Ectodermal cell (in vitro differentiated cells): ENCODE results near the gene SLC39A13.

Experiments used
- H3K27ac ChIP-seq: 2 replicates; pipeline ENCODE4 v1.7.0; 2013; ENCODE audit warnings: mild to moderate bottlenecking, low read depth, low read length; ENCODE audit not compliant: insufficient read depth, poor library complexity, severe bottlenecking
- H3K27me3 ChIP-seq: 2 replicates; pipeline ENCODE4 v1.7.0; 2013; ENCODE audit warnings: mild to moderate bottlenecking, low read length; ENCODE audit not compliant: insufficient read depth, control insufficient read depth, poor library complexity, severe bottlenecking
- H3K36me3 ChIP-seq: one replicate; pipeline ENCODE4 v1.7.0; 2013; ENCODE audit warnings: low read length; ENCODE audit not compliant: control insufficient read depth, insufficient read depth
- H3K4me1 ChIP-seq: one replicate; pipeline ENCODE4 v1.7.0; 2013; ENCODE audit warnings: low read length; ENCODE audit not compliant: control insufficient read depth, insufficient read depth
- H3K4me3 ChIP-seq: 2 replicates; pipeline ENCODE4 v1.7.0; 2013; ENCODE audit warnings: low read depth, low read length, control low read depth; ENCODE audit not compliant: insufficient read depth
- H3K9me3 ChIP-seq: 2 replicates; pipeline ENCODE4 v1.7.0; 2013; ENCODE audit warnings: mild to moderate bottlenecking, low read length, moderate library complexity; ENCODE audit not compliant: control insufficient read depth
- WGBS, 2 experiments: methylation state at CpG; one replicate each; pipeline ENCODE4 v1.1.7; 2013; ENCODE audit warnings: missing lambda C conversion rate in 2 of 2; 5-methylcytosine and 5-hydroxymethylcytosine counted together

The SLC39A13 gene

DNA sequence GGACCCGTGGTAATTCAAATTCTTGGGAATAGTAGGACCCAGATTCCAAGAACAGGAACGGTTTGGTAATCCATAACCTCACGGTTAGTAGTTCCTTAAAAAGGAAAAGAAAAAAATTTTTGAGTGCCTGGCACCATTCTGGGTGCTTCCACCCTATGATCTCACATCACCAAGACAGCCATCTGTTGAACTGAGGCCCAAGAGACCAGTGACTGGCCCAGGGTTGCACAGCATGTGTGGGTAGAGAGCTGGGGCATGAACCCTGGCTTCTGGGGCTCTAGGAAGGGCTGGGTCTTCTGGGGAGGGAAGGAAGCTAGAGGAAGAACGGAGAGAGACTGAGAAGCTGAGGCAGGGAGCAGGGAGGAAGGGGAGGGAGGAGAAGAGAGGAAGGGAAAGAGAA is 25.3 kb upstream of the SLC39A13 start:
- no peak overlapping the region for H3K4me3 ChIP-seq
- no peak overlapping the region for H3K27ac ChIP-seq
- H3K4me1 ChIP-seq = no peaks in the 10 kb centered on the region
- no peaks in the 10 kb centered on the region for H3K9me3 ChIP-seq
- no peaks in the 10 kb centered on the region for H3K36me3 ChIP-seq
- no peaks in the 10 kb centered on the region for H3K27me3 ChIP-seq
- WGBS, 2 experiments = 72 to 73% methylated on average over 4 of the region's 4 CpGs

DNA sequence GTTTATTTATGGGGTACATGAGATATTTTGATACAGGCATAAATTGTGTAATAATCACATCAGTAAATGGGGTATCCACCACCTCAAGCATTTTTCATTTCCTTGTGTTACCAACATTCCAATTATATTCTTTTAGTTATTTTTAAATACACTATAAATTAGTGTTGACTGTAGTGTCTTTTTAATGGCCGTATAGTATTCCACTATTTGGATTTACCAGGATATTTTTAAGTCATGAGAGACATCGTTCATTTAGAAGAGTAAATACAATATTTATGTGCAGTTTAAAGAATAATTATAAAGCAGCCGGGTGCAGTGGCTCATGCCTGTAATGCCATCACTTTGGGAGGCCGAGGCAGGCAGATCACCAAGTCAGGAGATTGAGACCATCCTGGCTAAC is 23.9 kb upstream of the SLC39A13 start:
- WGBS, 2 experiments = 91 to 96% methylated on average over 4 of the region's 4 CpGs
- Histone ChIP-seq H3K27ac (no peak overlapping the region), H3K27me3 (no peaks in the 10 kb centered on the region), H3K9me3 (no peaks in the 10 kb centered on the region), H3K36me3 (no peaks in the 10 kb centered on the region), H3K4me3 (no peak overlapping the region), H3K4me1 (no peaks in the 10 kb centered on the region)

DNA sequence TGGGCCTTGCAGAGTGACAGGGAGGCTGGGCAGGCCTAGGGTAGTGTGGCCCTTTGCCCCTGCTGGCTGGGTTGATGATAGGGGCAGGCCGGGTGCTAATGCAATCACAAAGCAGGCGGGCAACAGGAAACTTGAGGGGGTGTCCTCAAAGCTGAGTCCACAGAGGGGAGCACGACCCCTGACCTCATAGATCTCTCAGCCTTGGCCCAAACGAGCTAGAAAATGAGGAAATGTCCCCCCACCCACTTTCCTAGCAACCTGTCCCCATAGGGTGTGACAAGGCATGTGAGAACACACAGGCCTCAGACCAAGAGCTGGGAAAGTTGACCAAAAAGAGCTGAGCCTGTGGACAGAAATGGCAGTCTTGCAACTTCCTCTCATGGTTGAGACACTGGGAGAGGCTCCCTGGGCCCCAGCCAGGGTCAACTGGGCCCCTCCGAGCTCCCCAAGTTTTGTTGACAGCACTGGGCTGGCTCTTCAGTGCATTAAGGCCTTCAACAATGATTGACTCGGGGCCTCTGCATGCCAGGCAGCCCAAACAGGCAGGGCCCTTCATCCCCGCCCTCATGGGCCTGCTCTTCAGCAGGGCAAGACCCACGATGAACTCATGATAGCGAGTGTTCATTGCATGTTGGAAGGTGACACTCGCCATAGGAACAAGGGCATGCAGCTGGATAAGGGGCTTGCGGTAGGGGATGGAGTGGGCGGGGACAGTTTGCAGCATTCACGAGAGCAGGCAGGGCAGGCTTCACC is 20.3 kb upstream of the SLC39A13 start:
- 82 to 84% methylated on average over 13 of the region's 13 CpGs for WGBS, 2 experiments

DNA sequence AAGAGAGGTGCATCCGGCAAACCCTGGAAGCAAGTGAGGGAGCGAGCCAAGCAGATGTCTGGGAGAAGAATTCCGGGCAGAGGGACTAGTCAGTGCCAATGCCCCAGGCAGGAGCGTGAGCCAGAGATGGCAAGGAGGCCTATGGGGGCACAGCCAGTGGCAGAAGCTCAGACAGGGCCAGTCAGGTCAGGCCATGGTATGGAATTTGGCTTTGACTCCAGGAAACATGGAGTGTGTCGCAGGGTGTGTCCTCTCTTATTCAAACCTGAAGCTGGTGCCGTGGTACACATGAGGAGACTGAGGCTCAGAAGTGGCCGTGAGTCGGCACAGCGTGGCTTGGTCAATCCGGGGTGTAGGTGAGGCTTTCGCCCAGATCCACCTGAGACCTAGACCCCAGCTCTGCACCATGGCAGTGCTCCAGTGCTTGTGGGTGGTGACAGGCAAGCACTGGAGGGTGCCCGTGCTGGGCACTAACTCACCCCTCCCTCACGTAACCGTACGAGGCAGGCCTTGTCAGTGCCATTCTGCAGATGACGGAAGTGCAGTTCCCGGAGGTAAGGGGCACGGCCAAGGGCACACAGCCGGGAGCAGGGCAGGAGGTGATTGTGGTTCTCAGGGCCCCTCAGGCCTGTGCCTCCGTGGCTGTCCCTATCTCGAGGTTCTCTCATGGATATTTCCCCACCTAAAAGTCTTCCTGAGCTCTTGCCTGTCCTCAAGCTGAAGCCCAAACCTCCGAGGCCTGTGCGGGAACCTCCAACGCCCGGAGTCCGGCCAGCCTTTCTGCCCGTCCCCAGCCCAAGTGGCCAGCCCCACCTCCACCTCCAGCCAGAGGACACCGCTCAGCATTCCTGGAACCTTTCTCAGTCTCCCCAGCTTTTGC is 19.5 kb upstream of the SLC39A13 start:
- Histone ChIP-seq H3K4me3 (no peak overlapping the region), H3K27me3 (no peaks in the 10 kb centered on the region), H3K27ac (no peak overlapping the region), H3K36me3 (no peaks in the 10 kb centered on the region), H3K9me3 (no peaks in the 10 kb centered on the region), H3K4me1 (no peaks in the 10 kb centered on the region)
- WGBS, 2 experiments = 93 to 94% methylated on average over 28 of the region's 28 CpGs

More for the DNA sequence above, 20.3 kb upstream of the SLC39A13 start:
- Histone ChIP-seq H3K4me3 (no peak overlapping the region), H3K27me3 (no peaks in the 10 kb centered on the region), H3K4me1 (no peaks in the 10 kb centered on the region), H3K27ac (no peak overlapping the region), H3K36me3 (no peaks in the 10 kb centered on the region), H3K9me3 (no peaks in the 10 kb centered on the region)

DNA sequence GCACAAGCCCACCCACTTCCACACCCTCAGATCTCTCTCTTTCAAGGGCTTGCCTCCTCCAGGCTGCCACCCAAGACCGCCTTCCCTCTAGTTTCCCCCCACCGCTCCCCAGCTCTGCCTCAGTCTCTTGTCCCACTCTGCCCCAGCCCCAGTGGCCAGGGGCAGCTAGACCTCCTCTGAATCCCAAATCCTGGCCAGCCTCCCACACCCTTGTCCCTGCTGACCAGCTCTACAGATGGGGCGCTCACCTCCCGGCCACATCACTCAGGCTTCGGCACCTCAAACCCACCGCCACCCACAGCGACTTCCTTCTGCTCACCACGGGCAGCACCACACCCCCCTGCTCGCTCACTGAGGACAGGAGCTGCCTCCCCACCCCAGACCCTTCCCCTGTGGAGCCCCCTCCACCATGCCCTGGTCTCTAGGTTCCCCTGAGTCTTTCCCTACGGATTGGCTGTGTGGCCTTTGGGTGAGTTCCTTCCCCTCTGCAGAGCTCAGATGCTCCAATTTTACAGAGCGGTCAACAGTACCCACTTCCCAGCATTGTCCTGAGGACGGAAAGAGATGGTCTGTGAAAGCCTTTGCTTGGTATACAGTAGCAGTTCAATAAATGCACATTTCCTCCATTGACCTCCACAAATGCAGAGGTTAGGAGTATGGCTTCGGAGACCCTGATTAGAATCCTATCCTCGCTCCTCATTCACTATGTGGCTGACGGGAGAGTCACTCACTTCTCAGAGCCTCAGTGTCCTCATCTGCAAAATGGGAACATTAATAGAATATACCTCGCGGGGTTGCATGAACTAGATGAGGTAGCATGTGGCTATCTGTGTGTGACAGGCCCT is 18.6 kb upstream of the SLC39A13 start:
- H3K27me3 ChIP-seq = no peaks in the 10 kb centered on the region
- 92 to 93% methylated on average over 17 of the region's 17 CpGs for WGBS, 2 experiments
- no peak overlapping the region for H3K4me3 ChIP-seq
- H3K9me3 ChIP-seq = no peaks in the 10 kb centered on the region
- H3K4me1 ChIP-seq = no peaks in the 10 kb centered on the region
- no peaks in the 10 kb centered on the region for H3K36me3 ChIP-seq
- no peak overlapping the region for H3K27ac ChIP-seq

DNA sequence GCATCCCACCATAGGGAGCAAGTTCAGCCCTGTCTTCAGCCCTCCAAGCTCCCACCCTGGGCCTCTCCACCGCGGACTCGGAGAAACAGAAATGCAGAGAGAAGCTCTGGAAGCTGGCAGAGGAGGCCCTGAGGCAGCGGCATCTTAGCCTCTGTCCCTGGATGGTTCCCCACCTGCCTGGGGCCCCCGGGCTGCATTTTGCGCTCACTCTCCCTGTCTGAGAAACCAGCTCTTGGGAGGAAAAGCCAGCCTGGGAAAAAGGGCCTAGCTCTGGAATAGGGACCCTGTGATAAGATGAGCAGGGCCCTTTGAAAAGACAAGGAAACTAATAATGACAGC is 18.0 kb upstream of the SLC39A13 start:
- H3K4me3 ChIP-seq = no peak overlapping the region
- no peaks in the 10 kb centered on the region for H3K36me3 ChIP-seq
- 94 to 95% methylated on average over 6 of the region's 6 CpGs for WGBS, 2 experiments
- H3K27me3 ChIP-seq = no peaks in the 10 kb centered on the region
- H3K27ac ChIP-seq = no peak overlapping the region
- H3K4me1 ChIP-seq = no peaks in the 10 kb centered on the region
- H3K9me3 ChIP-seq = no peaks in the 10 kb centered on the region

DNA sequence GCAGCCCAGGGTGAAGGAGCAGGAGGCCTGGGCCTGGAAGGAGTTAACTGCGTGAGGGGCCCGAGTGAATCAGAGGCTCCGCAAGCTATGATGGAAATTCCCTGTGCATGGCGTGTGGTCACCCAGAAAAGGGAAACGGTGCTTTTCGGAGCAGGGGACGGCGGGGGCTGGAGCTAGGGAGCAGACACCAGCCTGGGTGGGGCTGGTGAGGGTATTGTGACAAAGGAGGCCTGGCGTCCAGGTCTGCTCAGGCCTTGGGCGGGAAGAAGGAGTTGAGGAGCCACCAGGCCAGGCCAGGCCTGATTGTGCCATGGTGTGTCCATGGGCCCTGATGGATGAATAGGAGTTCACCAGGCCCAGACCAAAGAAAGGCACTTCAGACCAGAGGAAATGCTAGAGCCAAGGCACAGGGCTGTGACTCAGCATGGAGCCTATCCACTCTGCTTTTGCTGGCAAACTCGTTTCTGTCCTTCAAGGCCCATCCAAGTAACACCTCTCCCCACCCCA is 17.3 kb upstream of the SLC39A13 start:
- Histone ChIP-seq H3K4me1 (no peaks in the 10 kb centered on the region), H3K27me3 (no peaks in the 10 kb centered on the region), H3K36me3 (no peaks in the 10 kb centered on the region), H3K27ac (no peak overlapping the region), H3K4me3 (no peak overlapping the region), H3K9me3 (no peaks in the 10 kb centered on the region)
- 90 to 93% methylated on average over 11 of the region's 11 CpGs for WGBS, 2 experiments

DNA sequence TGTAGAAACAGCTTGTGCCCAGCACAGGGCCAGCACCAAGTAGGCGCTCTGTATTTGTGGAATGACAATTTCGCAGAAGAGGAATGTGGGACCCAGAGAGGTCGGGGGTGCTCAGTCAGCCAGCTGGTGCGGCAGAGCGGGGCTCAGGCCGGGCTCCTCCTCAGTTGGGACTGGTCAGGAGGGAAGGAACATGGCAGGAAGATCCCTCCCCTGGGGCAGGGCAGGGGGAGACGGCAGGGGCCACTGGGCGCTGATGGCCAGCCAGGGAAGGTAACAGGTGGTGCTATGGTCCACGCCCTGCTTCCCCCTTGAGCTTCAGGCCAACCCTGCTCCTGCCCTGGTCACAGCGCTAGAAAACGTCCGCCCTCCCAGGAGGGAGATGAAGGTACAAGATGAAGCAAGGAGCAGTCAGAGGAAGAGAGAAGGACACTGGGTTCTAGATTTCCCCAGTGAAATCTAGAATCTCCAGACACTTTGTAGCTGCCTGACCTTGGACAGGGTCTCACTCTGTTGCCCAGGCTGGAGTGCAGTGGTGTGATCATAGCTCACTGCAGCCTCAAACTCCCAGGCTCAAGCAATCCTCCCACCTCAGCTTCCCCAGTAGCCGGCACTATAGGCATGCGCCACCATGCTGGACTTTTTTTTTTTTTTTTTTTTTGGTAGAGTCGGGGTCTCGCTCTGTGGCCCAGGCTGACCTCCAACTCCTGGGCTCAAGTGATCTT is 16.5 kb upstream of the SLC39A13 start:
- Histone ChIP-seq H3K4me1 (no peaks in the 10 kb centered on the region), H3K36me3 (no peaks in the 10 kb centered on the region), H3K27ac (no peak overlapping the region), H3K9me3 (no peaks in the 10 kb centered on the region), H3K27me3 (no peaks in the 10 kb centered on the region), H3K4me3 (no peak overlapping the region)
- 95 to 96% methylated on average over 16 of the region's 16 CpGs for whole genome bisulfite sequencing, 2 experiments

DNA sequence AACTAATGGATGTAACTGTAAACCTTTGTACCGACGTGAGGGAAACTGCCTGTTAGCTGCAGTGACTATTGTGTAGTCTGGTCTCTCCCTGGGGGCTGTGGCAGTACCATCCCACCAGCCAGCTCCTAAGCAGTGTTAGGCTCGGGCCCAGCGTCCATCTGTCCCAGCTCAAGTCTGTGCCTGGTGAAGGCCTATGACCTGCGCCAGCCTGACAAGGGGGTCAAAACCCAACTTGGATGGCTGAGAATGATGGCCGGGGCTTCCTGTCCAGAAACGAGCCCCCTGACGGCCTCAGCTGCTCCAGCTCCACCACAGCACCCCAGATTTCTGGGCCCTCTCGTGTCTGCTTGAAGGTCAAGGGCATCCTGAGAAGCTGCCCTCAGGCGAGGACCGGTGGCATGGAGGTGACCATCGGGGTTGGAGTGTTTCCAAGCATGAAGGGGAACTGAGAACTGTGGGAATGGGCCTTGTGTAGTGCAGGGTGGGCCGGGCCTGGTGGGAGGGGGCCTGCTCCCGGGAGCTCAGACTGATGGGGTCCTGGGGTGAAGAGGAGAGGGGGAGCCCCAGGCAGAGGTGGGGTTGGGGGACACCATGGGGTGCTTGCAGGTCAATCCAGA is 15.7 kb upstream of the SLC39A13 start:
- H3K36me3 ChIP-seq = no peaks in the 10 kb centered on the region
- H3K27me3 ChIP-seq = no peaks in the 10 kb centered on the region
- H3K4me3 ChIP-seq = no peak overlapping the region
- H3K9me3 ChIP-seq = no peaks in the 10 kb centered on the region
- no peak overlapping the region for H3K27ac ChIP-seq
- no peaks in the 10 kb centered on the region for H3K4me1 ChIP-seq
- 94 to 95% methylated on average over 14 of the region's 14 CpGs for WGBS, 2 experiments
